ENCODE measurements around the gene SLC2A11. TPM values are rescaled to one million over a fixed set of nuclear protein-coding genes. Genes with fewer than 3 reads are reported as not detected.

The SLC2A11 gene
- total RNA-seq, 4 donors from 2014 or later: 6.9 to 28.9 (median 13.4) TPM

DNA sequence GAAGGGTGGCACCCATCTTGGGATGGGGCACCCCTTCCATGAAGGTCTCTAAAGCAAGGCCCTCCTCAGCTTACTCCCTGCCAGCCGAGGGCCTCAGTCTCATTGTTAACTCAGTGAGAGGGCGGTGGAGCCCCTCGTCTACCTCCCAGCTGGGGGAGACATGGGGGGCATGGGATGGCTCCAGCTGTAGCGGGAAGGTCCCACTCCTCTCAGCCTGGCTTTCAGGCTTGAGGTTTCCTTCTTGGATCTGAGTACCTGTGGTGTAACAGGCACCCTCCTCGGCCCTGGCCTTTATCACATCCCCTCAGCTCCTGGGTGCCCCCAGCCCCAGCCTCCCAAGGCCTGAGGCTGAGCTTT, 38.5 kb downstream of the SLC2A11 start:
- WGBS, 2 donors: 85 to 90% methylated on average over 5 of the region's 5 CpGs
- DNase-seq (ENCODE audit: low spot score in 2 of 2): no peak
- Histone ChIP-seq H3K36me3 (peaks cover 0 to 19% (median 0%) of the 10 kb centered on the region in 3 donors), H3K4me3 (no peak overlapping the region), H3K4me1 (peaks cover 0 to 35% (median 14%) of the 10 kb centered on the region in 4 donors), H3K27ac (peak overlapping the region in 1 of 4 donors; percentile 92), H3K9me3 (no peaks in the 10 kb centered on the region), H3K27me3 (no peaks in the 10 kb centered on the region)
- TF ChIP-seq, protein P1, sequence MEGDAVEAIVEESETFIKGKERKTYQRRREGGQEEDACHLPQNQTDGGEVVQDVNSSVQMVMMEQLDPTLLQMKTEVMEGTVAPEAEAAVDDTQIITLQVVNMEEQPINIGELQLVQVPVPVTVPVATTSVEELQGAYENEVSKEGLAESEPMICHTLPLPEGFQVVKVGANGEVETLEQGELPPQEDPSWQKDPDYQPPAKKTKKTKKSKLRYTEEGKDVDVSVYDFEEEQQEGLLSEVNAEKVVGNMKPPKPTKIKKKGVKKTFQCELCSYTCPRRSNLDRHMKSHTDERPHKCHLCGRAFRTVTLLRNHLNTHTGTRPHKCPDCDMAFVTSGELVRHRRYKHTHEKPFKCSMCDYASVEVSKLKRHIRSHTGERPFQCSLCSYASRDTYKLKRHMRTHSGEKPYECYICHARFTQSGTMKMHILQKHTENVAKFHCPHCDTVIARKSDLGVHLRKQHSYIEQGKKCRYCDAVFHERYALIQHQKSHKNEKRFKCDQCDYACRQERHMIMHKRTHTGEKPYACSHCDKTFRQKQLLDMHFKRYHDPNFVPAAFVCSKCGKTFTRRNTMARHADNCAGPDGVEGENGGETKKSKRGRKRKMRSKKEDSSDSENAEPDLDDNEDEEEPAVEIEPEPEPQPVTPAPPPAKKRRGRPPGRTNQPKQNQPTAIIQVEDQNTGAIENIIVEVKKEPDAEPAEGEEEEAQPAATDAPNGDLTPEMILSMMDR (IDR thresholded peaks at IDR 0.05): no peak
- TF ChIP-seq EP300 (IDR thresholded peaks at IDR 0.05): no peak
- TF ChIP-seq POLR2A (IDR thresholded peaks at IDR 0.05): no peak

DNA sequence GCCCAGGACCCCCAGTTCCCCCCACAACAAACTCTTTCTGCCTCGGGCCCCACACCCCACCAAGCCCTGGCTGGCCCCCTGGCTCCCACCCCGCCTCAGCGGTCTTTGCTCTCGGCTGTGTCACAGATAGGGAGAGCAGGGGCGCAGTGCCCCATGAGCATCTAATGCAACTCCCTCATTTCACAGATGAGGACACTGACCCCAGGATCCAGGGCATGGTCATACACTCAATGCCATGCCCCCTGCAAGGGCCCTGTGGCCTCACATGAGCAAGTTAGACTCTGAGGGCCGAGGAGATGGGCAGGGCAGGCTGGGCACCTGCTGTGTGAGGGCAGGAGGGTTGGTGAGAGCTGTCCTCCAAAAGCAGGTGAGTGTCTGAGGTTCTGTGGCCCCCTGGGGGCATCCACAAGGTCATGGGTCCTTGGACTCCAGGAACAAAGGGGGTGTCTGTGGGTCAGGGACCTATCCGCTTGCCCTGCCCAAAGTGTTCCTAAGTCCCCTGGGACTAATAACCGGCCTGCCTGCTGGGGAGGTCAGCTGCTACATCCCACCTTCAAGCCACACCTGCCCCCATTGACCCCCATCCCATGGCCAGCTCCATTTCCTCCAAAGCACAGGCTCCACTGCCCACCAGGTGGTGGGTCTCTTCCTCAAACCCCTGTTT, 39.0 kb downstream of the SLC2A11 start:
- DNase-seq (ENCODE audit: low spot score in 2 of 2): no peak

DNA sequence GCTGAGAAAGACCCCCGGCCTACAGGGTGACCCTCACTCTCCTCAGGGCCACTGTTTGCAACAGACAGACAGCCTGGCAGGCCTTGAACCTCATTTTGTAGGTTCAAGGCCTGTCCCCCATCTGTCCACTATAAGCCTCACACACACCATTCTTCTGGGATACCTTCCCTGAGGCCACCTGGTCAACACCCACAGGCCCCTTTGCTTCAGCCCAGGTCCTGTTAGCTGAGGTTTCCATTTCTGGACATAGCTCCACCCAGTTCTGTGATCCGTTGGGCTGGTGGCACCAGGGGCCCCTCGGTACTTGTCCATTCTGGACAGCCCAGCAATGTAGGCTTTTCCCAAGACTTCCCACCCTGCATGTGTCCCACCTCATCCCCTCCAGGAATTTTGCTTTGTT, 39.6 kb downstream of the SLC2A11 start:
- 85 to 96% methylated on average over 3 of the region's 3 CpGs for WGBS, 2 donors
- TF ChIP-seq, protein P1 (IDR thresholded peaks at IDR 0.05): no peak
- TF ChIP-seq POLR2A (IDR thresholded peaks at IDR 0.05): no peak
- no peak for TF ChIP-seq EP300 (IDR thresholded peaks at IDR 0.05)
- no peak for DNase-seq (ENCODE audit: low spot score in 2 of 2)

More for the DNA sequence above, 39.0 kb downstream of the SLC2A11 start:
- Histone ChIP-seq H3K36me3 (peaks cover 0 to 19% (median 0%) of the 10 kb centered on the region in 3 donors), H3K4me1 (peaks cover 0 to 35% (median 14%) of the 10 kb centered on the region in 4 donors), H3K4me3 (no peak overlapping the region), H3K27me3 (no peaks in the 10 kb centered on the region), H3K27ac (no peak overlapping the region), H3K9me3 (no peaks in the 10 kb centered on the region)
- TF ChIP-seq EP300 (IDR thresholded peaks at IDR 0.05): no peak
- TF ChIP-seq, protein P1 (IDR thresholded peaks at IDR 0.05): no peak
- TF ChIP-seq POLR2A (IDR thresholded peaks at IDR 0.05): no peak
- 84 to 90% methylated on average over 7 to 8 of the region's 8 CpGs for WGBS, 2 donors

DNA sequence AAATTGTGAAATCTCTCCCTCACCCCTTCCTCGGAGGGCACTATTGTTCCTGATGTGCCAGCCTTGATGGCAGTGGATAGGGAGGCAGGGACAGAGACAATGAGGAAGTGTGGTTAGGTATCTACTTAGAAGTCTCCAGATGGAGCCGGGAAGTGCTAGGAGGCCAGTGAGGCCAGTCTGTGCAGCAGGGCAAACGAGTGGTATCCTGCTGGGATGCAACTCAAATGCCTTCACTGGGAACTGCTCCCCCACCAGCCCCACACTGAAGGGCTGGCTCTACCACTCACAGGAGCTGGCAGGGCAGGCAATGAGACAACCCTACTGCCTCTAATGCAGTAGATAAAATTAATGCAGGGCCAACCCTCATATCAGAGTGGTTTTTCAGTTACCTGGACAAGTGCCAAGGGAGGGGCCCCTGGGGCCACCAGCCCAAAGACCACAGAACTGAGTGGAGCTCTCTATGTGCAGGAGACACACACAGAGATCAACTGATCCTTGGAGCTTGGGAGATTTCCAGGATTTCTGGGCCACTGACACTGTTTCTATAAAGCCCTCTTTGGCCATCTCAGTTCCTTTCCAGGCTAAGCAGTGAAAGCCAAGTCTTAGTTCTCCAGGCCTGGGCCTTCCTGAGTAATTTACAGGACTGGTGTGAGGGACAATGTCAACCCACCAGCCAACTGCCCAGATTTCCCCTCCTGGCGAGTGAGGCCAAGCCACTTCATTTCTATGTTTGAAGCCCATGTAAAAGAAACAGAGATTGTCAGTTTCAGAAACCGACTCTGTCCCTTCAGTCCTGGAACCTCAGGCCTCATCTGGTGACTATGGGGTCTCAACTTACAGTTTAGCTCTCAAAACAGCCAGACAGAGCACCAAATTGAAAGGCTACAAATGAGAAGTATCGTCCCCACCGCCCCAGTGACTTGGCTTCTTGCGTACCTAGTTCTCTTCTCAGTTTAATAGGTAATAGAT, 40.6 kb downstream of the SLC2A11 start:
- DNase-seq (ENCODE audit: low spot score in 2 of 2): no peak
- H3K27ac ChIP-seq: peak overlapping the region in 1 of 4 donors; percentile 22

More for the DNA sequence above, 39.6 kb downstream of the SLC2A11 start:
- H3K4me3 ChIP-seq: no peak overlapping the region
- peaks cover 0 to 19% (median 0%) of the 10 kb centered on the region in 3 donors for H3K36me3 ChIP-seq
- H3K4me1 ChIP-seq: peaks cover 0 to 35% (median 14%) of the 10 kb centered on the region in 4 donors
- no peak overlapping the region for H3K27ac ChIP-seq
- no peaks in the 10 kb centered on the region for H3K27me3 ChIP-seq
- H3K9me3 ChIP-seq: no peaks in the 10 kb centered on the region

More for the DNA sequence above, 40.6 kb downstream of the SLC2A11 start:
- 59 to 64% methylated on average over 8 of the region's 8 CpGs for WGBS, 2 donors
- no peaks in the 10 kb centered on the region for H3K9me3 ChIP-seq
- H3K4me3 ChIP-seq: no peak overlapping the region
- H3K36me3 ChIP-seq: peaks cover 0 to 19% (median 0%) of the 10 kb centered on the region in 3 donors
- no peaks in the 10 kb centered on the region for H3K27me3 ChIP-seq
- no peak for TF ChIP-seq EP300 (IDR thresholded peaks at IDR 0.05)
- TF ChIP-seq POLR2A (IDR thresholded peaks at IDR 0.05): no peak
- TF ChIP-seq, protein P1 (IDR thresholded peaks at IDR 0.05): no peak
- peaks cover 0 to 35% (median 14%) of the 10 kb centered on the region in 4 donors for H3K4me1 ChIP-seq
